IPS-15b (cell line): Measurements from ENCODE around the gene PKP3.

Experiments used
- H3K27me3 ChIP-seq: one replicate; pipeline ENCODE4 v1.6.1; 2013; ENCODE audit warnings: low read length; ENCODE audit not compliant: control insufficient read depth, insufficient read depth
- H3K36me3 ChIP-seq: one replicate; pipeline ENCODE4 v1.6.1; 2013; ENCODE audit warnings: low read length; ENCODE audit not compliant: control insufficient read depth, insufficient read depth
- H3K4me1 ChIP-seq: one replicate; pipeline ENCODE4 v1.6.1; 2013; ENCODE audit warnings: mild to moderate bottlenecking, low read length; ENCODE audit not compliant: control insufficient read depth, insufficient read depth
- H3K4me3 ChIP-seq: one replicate; pipeline ENCODE4 v1.5.1; 2013; ENCODE audit warnings: low read depth, low read length
- H3K9ac ChIP-seq: one replicate; pipeline ENCODE4 v1.6.1; 2013; ENCODE audit warnings: low read depth, mild to moderate bottlenecking, low read length
- H3K9me3 ChIP-seq: one replicate; pipeline ENCODE4 v1.6.1; 2013; ENCODE audit warnings: mild to moderate bottlenecking, low read length; ENCODE audit not compliant: control insufficient read depth, insufficient read depth

The PKP3 gene

DNA sequence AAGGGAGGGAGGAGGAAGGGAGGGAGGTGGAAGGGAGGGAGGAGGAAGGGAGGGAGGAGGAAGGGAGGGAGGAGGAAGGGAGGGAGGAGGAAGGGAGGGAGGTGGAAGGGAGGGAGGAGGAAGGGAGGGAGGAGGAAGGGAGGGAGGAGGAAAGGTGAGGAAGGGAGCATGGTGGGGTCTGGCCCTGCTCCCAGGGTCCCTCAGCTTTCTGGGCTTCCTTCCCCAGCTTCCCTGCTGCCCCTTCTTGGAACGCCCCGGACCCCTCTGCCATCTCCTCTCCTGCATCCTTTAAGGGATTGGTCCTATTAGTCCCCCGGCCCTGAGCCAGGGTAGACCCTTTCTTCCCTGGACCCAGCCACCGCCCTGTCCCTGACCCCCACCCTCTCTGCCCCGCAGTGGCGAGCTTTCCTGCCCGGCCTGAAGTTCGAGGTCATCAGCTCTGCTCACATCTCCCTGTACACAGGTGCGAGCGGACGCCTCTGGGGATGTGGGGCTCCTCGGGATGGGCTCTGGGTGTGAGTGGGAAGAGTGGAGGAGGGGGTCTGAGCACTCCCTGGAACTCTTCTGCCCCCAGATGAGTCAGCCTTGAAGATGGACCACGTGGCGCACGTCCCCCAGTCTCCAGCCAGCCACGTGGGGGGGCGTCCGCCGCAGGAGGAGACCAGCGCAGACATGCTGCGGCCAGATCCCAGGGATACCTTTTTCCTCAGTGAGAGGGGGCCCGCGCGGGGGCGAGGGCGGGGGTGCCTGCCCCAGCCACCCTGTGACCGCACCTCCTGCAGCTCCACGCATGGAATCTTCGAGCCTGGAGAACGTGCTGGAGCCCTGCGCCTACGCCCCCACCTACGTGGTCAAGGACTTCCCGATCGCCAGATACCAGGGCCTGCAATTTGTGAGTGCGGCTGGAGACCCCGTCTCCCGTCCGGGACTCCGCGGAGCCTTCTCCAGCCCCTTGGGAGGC, 18.7 kb upstream of the PKP3 start:
- H3K9me3 ChIP-seq: no peaks in the 10 kb centered on the region
- H3K36me3 ChIP-seq: peaks cover 60% of the 10 kb centered on the region
- no peak overlapping the region for H3K9ac ChIP-seq
- no peaks in the 10 kb centered on the region for H3K27me3 ChIP-seq
- peaks cover 2% of the 10 kb centered on the region for H3K4me1 ChIP-seq
- no peak overlapping the region for H3K4me3 ChIP-seq

DNA sequence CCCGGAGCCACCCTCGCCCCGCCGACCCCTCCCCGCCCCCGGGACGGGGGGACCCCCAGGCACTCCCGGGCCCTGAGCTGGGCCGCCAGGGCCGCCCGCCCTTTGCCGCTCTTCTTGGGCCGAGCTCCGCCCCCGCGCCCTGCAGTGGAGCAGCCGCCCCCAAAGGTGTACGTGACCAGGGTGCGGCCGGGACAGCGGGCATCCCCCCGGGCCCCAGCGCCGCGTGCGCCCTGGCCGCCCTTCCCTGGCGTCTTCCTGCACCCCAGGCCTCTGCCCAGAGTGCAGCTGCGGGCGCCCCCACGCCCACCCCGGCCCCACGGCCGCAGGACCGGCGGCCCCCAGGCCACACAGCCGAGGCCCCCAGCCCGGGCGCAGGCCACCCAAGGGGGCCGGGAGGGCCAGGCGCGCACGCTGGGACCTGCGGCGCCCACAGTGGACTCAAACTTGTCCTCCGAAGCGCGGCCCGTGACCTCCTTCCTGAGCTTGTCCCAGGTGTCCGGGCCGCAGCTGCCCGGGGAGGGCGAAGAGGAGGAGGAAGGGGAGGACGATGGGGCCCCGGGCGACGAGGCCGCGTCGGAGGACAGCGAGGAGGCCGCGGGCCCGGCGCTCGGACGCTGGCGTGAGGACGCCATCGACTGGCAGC, 17.4 kb upstream of the PKP3 start:
- Histone ChIP-seq H3K9me3 (no peaks in the 10 kb centered on the region), H3K4me3 (no peak overlapping the region), H3K4me1 (no peaks in the 10 kb centered on the region)

DNA sequence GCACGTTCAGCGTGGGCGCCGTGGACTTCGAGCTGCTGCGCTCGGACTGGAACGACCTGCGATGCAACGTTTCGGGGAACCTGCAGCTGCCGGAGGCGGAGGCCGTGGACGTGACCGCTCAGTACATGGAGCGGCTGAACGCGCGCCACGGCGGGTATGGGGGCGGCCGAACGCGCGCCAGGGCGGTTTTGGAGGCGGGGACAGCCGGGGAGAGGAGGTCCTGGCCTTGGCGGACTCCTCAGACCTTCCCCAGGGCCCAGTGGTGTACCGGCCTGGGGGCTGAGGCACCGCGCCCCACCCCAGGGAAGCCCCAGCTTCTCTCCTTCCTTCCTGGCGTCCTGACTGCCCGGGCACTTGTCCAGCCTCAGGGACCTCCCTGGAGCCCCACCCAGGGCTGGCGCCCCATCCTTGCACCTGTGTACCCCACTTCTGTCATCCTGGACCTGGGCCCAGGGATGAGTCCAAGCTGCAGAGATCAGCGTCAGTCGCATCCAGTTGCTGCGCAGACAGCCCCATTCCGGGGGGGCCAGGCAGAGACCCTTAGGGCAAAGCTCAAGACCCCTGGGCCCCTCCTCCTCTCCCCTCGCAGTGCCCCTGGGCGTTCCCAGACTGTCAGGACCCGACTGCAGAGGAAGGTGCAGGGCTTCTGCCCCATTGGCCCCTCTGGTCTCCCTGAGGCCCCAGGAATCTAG, 16.7 kb upstream of the PKP3 start:
- Histone ChIP-seq H3K9ac (no peak overlapping the region), H3K4me1 (no peaks in the 10 kb centered on the region), H3K4me3 (no peak overlapping the region), H3K27me3 (no peaks in the 10 kb centered on the region), H3K9me3 (no peaks in the 10 kb centered on the region), H3K36me3 (peaks cover 60% of the 10 kb centered on the region)

More for the DNA sequence above, 17.4 kb upstream of the PKP3 start:
- Histone ChIP-seq H3K36me3 (peaks cover 65% of the 10 kb centered on the region), H3K9ac (no peak overlapping the region), H3K27me3 (no peaks in the 10 kb centered on the region)

DNA sequence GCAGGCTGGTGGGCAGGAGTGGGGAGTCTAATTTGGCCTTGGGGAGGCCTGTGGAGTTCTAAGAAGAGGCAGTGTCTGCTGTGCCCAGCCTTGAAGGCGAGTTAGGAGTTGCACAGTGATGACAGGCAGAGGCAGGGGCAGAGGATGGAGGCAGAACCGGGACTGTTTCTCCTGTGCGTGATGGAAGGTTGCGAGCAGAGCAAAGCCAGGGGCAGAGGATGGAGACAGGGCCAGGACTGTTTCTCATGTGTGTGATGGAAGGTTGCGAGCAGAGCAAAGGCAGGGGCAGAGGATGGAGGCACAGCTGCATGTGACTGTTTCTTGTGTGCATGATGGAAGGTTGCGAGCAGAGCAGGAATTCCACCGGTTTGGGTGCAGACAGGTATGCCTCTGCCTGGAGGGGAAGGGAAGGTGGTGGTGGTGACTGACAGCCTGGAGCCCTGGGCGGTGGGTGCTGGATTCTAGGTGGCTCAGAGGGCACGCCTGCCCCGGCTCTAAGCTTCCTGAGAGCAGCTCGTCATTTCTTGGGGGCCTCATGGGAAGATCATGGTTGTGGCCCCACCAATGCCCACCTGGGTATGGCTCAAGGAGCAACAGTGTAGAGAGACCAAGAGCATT, 16.0 kb upstream of the PKP3 start:
- H3K9ac ChIP-seq: no peak overlapping the region
- no peaks in the 10 kb centered on the region for H3K4me1 ChIP-seq
- H3K9me3 ChIP-seq: no peaks in the 10 kb centered on the region
- no peak overlapping the region for H3K4me3 ChIP-seq
- no peaks in the 10 kb centered on the region for H3K27me3 ChIP-seq
- H3K36me3 ChIP-seq: peaks cover 56% of the 10 kb centered on the region

DNA sequence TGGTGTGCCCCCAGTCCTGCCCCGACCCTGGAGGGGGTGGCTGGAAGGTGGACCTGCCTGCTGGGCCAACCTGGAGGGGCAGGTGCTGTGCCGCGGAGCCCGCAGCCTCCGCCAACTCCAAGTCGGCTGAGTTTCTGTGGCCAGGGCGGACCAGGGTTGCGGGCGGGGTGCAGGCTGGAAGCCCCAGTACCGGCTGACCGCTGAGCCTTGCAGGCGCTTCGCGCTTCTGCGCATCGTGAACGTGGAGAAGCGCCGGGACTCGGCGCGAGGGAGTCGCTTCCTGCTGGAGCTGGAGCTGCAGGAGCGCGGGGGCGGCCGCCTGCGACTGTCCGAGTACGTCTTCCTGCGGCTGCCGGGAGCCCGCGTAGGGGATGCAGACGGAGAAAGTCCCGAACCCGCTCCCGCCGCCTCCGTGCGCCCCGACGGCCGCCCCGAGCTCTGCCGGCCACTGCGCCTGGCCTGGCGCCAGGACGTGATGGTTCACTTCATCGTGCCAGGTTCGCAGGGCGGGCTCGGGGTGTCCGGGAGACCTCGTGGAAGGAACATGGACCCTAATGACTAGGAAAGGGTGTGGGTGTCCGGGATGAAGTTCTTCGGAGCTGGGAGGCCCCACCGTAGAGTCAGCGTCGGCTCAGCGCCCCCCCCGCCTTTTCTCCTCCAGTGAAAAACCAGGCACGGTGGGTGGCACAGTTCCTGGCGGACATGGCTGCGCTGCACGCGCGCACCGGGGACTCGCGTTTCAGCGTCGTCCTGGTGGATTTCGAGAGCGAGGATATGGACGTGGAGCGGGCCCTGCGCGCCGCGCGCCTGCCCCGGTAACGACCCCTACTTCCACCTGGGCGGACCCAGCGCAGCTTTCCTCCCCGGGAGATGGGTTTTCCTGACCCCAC, 14.6 kb upstream of the PKP3 start:
- Histone ChIP-seq H3K36me3 (peaks cover 44% of the 10 kb centered on the region), H3K27me3 (no peaks in the 10 kb centered on the region), H3K4me3 (no peak overlapping the region), H3K9ac (no peak overlapping the region), H3K9me3 (no peaks in the 10 kb centered on the region), H3K4me1 (no peaks in the 10 kb centered on the region)

DNA sequence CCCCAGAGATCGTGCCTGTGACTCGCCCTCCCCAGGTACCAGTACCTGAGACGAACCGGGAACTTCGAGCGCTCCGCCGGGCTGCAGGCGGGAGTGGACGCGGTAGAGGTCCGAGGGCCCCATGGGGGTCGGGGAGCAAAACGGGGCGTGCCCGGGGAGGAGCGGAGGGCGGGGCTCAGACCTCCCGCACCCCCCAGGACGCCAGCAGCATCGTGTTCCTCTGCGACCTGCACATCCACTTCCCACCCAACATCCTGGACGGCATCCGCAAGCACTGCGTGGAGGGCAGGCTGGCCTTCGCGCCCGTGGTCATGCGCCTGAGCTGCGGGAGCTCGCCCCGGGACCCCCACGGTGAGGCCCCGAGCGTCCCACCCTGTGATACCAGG, 13.9 kb upstream of the PKP3 start:
- Histone ChIP-seq H3K4me1 (no peaks in the 10 kb centered on the region), H3K9ac (no peak overlapping the region), H3K9me3 (no peaks in the 10 kb centered on the region), H3K36me3 (peaks cover 44% of the 10 kb centered on the region), H3K4me3 (no peak overlapping the region), H3K27me3 (no peaks in the 10 kb centered on the region)

DNA sequence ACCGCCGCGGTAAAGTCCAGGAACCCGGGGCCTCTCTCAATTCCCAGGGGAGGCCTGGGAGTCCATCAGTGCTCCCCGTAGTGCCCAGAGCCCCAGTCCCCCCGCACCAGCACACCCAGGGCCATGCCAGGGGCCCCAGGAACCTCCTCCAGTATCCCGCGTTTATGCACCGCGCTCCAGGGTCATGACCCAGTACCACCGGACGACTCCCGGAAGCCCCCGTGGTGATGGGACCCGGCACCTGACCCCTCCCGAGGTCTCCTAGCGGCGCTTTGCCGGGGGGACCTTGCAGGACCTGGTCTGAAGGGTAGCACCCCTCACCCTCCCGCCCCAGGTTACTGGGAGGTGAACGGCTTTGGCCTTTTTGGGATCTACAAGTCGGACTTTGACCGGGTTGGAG, 13.5 kb upstream of the PKP3 start:
- H3K4me3 ChIP-seq: no peak overlapping the region
- H3K36me3 ChIP-seq: peaks cover 42% of the 10 kb centered on the region
- no peak overlapping the region for H3K9ac ChIP-seq
- H3K27me3 ChIP-seq: no peaks in the 10 kb centered on the region
- no peaks in the 10 kb centered on the region for H3K4me1 ChIP-seq
- no peaks in the 10 kb centered on the region for H3K9me3 ChIP-seq

DNA sequence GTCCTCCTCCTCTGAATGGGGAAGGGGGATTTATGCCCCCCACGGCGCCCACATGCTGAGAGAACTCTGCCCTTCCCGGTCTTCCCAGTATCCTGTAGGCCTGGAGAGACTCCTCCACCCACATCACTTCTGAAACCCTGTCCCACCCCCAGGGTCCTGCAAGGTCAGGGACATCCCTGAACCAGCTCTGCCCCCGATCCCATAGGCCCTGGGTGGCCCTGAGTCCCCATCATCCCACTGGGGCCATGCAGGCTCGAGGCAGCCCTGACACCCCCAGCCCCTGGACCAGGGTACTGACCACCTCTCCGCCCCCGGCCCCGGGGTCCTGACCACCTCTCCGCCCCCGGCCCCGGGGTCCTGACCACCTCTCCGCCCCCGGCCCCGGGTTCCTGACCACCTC, 13.0 kb upstream of the PKP3 start:
- Histone ChIP-seq H3K4me3 (no peak overlapping the region), H3K27me3 (no peaks in the 10 kb centered on the region), H3K9ac (no peak overlapping the region), H3K36me3 (peaks cover 37% of the 10 kb centered on the region), H3K9me3 (no peaks in the 10 kb centered on the region), H3K4me1 (no peaks in the 10 kb centered on the region)

DNA sequence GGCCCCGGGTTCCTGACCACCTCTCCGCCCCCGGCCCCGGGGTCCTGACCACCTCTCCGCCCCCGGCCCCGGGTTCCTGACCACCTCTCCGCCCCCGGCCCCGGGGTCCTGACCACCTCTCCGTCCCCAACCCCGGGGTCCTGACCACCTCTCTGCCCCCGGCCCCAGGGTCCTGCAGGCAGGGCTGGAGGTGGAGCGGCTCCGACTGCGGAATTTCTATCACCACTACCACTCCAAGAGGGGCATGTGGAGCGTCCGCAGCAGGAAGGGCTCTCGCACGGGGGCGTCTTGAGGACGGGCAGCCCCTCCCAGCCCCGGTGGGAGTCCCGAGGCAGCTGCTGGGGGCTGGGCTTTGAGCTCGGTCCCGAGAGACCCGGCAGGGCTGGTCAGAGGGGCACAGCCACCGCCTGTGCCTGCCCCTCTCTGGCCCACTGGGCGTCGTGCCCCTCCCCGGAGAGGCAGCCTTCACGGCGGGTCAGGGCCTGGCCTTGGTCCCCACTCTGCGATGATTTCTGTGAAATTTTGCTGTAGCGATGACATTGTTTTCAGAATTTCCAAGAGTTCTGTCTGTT, 12.4 kb upstream of the PKP3 start:
- Histone ChIP-seq H3K9ac (no peak overlapping the region), H3K4me3 (no peak overlapping the region), H3K4me1 (no peaks in the 10 kb centered on the region), H3K9me3 (peaks cover 4% of the 10 kb centered on the region), H3K27me3 (no peaks in the 10 kb centered on the region), H3K36me3 (peaks cover 34% of the 10 kb centered on the region)

DNA sequence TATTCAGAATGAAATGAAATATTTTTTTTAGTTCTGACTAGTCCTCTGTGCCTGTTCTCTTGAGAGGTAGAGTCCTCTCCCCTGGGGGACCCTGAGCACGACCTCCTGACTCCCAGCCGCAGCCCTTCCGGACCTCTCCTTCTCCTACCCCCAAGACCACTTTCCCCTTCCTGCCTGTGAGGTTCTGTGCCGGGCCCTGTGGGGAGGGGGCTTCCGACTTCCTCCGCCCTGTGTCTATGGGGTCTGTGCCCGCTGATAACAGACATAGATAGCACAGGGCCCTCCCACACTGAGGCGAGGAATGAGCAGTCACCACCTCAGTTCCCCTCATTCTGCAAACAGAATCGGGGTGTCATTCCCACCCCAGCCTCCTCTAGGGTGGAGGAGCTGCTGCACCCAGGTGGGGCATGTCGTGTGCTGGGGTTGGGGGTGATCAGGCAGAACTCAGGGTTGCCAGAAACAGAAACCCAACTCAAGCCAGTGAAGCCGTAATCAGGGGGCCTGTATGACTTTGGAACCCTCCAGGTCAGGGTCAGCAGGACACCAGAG, 11.9 kb upstream of the PKP3 start:
- H3K9ac ChIP-seq: no peak overlapping the region
- H3K9me3 ChIP-seq: peaks cover 4% of the 10 kb centered on the region
- no peak overlapping the region for H3K4me3 ChIP-seq

More for the DNA sequence above, 11.9 kb upstream of the PKP3 start:
- H3K27me3 ChIP-seq: no peaks in the 10 kb centered on the region
- H3K4me1 ChIP-seq: no peaks in the 10 kb centered on the region
- peaks cover 28% of the 10 kb centered on the region for H3K36me3 ChIP-seq
